GM19238 (cell line): ENCODE results near the gene TFR2.

Experiments used
- DNase-seq: peaks from one replicate; pipeline ENCODE4 v3.0.0; 2011; ENCODE audit warnings: low spot score; ENCODE audit not compliant: insufficient read length

TFR2 gene

GRCh38 chr7:100654908-100655831 is 13.8 kb upstream of the TFR2 start:
- no peak for DNase-seq

- DNase-seq, result no peak
Measured at GRCh38 chr7:100649826-100650565, 8.6 kb upstream of the TFR2 start.

- peak; percentile 53 for DNase-seq
Measured at GRCh38 chr7:100642534-100642907, 1.2 kb upstream of the TFR2 start.

GRCh38 chr7:100641860-100642533 is 645 bp upstream of the TFR2 start:
- no peak for DNase-seq

- no peak for DNase-seq
Measured at GRCh38 chr7:100640517-100641440, 573 bp downstream of the TFR2 start.

- no peak for DNase-seq
Measured at GRCh38 chr7:100639995-100640516, 1.3 kb downstream of the TFR2 start.

GRCh38 chr7:100632951-100633717 is 8.2 kb downstream of the TFR2 start:
- peak; percentile 50 for DNase-seq

- DNase-seq, result no peak
Measured at GRCh38 chr7:100630066-100630465, 11.3 kb downstream of the TFR2 start.

GRCh38 chr7:100629117-100629716 is 12.1 kb downstream of the TFR2 start:
- no peak for DNase-seq

GRCh38 chr7:100627238-100627549 is 14.2 kb downstream of the TFR2 start:
- no peak for DNase-seq

- peak; percentile 97 for DNase-seq
Measured at GRCh38 chr7:100626530-100627237, 14.7 kb downstream of the TFR2 start.

GRCh38 chr7:100626055-100626454 is 15.3 kb downstream of the TFR2 start:
- DNase-seq, result no peak

- no peak for DNase-seq
Measured at GRCh38 chr7:100623951-100624824, 17.2 kb downstream of the TFR2 start.

GRCh38 chr7:100621554-100621953 is 19.8 kb downstream of the TFR2 start:
- DNase-seq, result no peak

- DNase-seq, result no peak
Measured at GRCh38 chr7:100620804-100621203, 20.5 kb downstream of the TFR2 start.

GRCh38 chr7:100620239-100620638 is 21.1 kb downstream of the TFR2 start:
- no peak for DNase-seq

GRCh38 chr7:100614308-100614861 is 27.0 kb downstream of the TFR2 start:
- no peak for DNase-seq
